NCI-H524 (cell line): ENCODE results near the gene SURF1.
A peak's percentile ranks its signal among the peaks of the same experiment; 100 is the strongest.

ENCODE experiments used
- DNase-seq, 2 experiments: peaks; one replicate each; lab custom pipeline; 2025; lab: John Stamatoyannopoulos, UW

The SURF1 gene

DNA sequence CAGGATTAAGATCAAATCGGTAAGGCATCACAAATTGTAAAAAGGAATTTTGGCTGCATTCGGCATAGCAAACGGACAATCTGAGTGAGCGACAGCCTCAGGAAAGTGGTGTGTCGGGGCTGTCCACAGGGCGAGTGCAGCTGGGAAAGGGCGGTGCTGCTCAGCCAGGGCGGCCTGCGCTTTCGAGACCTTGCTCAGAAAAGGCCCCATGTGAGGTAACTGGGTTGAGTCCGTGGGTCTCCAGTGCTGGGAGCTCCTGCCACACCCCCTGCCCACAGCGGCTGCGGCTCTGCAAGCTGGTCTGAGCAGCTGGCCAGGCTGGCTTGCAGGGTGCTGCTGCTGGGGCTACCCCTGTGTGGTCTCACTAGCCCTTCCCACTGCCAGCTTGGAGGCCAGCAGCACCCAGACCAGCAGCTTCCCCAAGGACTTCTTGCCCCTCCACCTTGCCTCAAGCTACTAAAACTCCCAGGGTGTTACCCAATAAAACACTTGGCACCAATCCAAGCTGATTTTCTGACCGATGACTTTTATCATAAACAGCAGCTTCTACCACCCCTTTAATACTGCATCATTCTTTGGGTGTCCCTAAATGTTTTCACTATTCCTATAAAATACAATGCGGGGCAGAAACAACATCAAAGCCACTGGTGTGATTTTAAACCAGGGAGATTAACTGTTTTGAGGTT is 6.2 kb upstream of the SURF1 start:
- no peak for DNase-seq

DNA sequence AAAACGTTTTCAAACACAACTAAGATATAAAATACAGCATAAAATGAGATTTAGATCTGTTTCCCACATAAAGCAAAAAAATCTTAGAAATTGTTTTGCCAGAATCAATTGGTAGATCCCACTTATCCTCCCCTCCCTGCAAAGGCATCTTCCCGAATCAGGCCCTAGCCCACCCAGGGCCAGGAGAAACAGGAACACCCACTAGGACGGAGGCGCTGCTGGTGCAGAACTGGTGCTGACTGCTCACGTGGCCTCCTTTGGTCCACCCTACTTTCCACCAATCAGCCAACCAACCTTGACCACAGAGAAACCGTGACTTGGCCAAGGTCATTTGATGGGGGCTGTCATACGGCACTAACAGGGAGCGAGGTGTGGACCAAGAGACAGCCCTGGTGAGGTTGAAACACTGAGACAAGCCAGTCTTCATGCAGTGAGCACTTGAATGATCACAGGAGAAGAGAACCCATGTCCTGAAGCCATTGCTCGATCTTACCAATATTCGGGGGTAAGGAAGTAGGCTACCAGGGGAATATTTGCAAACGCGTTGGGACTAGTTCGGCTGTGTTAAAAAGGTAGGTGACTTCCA is 5.3 kb upstream of the SURF1 start:
- no peak for DNase-seq

DNA sequence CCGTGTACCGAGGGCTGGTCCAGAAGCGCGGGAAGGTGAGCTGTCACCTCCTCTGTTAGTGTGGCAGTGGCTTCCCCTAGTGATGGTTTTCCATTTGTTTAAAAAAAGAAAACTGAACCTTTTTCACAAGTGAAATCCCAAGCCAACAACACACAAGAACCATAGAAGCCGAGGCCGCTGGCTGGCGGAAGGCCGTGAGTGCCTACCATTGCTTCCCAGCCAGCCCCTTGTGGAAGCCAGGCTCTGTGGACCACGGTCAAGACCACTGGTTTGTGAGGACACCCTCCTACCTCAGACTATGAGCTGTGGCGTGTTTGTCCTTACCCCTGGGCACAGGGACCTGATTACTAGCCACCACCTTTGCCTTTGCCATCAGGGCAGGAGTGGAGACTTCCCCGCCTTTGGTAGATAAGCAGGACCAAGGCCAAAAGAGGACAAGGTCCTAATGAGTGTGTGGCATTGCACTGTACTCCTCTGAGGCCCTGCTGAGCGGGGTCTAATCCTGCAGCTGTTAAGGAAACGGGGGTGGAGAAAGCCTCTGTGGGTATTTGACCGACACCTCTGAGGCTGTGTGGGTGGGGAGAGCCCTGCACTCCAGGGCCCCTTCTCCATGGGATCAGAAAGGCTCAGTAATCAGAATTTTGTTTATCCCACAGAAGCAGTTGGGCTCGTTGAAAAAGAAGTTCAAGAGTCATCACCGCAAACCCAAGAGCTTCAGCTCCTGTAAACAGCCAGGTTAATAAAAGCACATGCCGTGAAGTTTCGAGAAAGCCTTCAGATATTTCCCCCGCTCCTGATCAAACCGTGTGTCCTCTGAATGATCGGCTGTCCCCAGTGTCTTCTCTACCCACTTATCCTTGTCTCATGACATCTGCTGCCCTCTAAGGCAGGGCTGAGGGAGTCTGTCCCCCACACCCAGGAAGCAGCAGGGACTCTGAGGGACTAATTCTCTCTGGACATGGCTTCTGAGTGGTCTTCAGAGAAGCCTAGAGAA is 4.4 kb upstream of the SURF1 start:
- DNase-seq, result peak in 1 of 2 experiments; percentile 45

DNA sequence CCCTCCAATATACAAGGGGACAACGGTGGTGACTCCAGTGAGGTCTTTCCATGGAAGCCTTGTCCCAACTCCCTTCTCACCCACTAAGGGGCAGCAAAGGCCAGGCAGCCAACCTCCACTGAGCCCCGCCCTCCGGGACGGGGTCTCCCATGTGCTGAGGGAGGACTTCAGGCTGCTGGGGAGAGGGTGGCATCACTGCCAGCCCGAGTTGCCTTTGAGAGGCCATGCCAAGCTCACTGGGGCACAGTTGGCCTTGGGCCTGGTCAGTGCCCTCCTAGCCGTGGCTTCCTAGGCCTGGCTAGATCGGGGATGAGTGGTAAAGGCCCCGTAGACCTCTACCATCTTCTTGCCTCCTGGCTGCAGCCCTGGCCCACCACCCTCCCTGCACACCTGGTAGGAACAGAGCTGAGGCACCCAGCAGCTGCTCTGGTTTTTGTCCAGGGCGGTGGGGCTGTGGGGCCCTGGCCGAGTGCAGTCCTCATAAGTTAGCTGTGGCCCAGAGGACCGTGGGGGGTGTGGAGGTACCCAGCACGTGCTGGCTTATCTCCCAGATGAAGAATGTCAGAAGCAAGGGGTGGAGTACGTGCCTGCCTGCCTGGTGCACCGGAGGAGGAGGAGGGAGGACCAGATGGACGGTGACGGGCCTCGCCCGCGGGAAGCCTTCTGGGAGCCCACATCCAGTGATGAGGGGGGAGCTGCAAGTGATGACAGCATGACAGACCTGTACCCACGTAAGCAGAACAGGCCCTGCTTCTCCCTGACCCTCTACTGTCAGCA is 3.3 kb upstream of the SURF1 start:
- DNase-seq, result peak; percentile 27 to 88

DNA sequence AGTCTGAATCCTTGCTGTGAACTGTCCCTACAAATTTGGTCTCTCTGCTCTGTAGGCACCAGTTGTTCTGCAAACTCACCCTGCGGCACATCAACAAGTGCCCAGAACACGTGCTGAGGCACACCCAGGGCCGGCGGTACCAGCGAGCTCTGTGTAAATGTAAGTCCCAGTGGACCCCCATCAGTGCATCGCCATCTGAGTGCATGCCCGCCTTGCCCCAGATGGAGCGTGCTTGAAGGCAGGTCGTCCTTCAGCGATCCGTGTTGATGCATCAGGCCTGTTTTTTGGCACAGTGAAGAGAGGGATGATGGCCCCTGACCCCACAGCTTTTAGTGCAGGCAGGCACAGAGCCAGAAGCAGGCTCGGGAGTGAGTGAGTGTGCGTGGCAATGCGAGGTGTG is 1.4 kb upstream of the SURF1 start:
- DNase-seq, result no peak

DNA sequence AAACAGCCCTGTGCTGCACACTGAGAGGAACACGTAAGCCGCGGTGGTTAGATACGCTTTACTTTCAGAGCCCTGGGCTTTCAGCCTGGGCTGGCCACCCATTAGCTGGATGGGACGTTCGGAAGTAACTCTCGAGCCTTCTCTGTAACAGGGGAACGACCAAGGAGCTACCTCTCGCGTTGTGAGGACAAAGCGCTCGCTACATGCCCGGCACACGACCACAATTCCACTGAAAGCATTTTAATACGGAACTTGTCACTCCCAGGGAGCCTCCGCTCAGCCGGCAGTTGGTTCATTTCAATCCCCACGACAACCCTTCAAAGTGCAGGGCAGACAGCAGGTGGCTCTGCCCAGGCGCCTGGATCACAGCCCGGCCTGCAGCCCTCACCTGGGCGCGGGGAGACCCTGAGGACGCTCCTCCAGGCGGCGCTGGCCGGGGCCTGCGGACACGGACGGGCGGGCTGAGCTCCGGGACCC is 368 bp downstream of the SURF1 start:
- peak in 1 of 2 experiments; percentile 40 for DNase-seq

DNA sequence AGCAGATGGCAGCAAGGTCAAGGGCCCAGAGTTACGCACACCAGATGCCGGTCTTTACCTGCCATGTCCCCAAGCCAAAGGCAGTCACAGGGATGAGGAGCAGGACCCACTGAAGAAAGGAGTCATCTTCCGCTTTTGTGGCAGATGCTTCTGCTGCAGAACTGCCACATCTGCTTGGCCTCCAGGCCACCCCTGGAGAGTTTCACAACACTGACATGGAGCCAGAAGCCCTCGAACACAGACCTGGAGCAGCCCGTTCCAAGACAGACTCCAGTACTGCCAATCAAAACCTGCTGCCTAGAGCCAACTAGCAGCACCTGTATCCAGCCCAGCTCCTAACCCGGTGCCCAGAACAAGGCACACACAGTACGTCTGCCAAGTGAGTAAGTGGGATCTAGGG is 1.5 kb downstream of the SURF1 start:
- peak in 1 of 2 experiments; percentile 38 for DNase-seq

DNA sequence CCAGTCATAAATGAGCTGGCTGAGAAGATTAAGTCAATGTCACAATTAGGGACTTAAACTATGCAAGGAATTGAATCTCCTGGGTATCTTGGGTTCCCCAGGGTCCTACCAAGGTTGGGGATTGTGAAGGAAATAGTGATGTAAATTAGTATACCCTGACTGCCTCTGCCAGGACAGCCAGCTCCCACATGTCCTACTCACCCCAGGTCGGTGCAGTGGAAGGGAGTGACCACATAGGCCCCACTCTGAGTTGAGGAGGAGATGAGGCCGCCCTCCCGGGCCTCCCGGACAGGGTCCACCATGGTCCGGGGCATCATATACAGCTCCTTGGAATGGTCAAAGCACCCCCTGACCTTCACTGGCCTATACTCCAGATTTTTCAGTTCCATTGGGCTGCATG is 2.7 kb downstream of the SURF1 start:
- DNase-seq, result no peak

DNA sequence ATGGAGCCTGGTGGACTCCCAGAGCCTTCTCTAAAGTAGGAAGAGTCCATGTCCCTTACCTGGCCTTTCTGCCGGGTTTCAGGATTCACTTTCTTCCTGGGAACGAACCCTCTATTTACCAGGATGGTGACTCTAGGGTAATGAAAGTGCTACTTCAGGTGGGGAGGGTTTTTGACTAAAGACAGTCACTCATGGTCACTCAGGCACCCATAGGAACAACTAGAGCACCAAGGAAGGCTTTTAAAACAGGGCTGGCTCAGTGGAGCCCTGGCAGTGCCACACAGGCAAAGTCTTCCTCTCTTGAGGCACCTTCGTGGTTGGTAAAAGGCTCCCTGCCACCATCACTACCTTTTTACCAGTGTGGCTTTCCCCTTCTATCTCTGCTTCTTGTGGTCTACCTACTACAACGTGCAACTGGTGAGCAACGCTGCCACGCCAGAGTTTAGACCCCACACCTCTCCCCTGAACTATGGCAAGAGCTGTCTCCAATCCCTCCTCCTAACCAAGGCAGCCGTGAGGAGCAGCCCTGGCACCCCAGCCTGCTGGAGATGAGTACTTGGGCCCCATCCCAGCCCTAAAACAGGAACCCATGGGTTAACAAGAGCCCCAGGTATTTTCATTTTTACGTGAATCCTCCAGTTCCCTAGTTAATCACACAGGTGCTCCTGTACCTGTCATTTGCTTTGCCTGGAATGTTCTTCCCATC is 3.5 kb downstream of the SURF1 start:
- peak in 1 of 2 experiments; percentile 38 for DNase-seq

DNA sequence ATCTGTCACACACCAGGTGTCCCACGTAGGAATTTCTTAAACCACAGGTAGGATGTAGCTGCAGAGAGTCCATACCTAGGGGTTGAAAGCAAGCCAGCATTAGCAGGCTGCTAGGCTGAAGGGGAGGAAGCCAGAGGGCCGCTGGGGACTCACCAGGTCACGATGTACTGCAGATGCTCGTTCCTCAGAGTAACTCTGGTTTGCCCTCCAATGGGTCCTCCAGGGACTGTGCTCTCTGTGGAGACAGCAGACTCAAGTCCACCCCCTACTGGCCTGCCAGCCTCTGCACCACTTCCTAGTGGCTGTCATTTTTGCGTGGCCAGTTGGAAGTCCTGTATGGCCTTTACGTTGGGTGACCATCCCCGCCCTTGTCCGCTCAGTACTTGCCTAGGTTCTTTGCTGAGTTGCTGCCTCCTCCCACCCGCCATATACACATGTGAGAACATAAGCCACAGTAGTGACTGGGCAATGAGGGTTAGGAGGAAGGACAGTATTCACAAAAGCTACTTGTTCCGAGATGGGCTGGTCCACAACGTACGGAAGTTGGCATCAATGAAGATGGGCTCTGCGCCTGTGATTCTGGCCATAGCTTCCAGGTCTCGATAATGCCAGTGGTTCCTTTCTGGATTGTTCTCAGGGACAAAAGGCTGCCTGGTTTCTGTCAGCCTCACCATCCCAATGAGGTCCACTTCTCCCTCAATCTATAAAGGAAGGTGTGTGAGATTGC is 4.2 kb downstream of the SURF1 start:
- peak in 1 of 2 experiments; percentile 72 for DNase-seq

DNA sequence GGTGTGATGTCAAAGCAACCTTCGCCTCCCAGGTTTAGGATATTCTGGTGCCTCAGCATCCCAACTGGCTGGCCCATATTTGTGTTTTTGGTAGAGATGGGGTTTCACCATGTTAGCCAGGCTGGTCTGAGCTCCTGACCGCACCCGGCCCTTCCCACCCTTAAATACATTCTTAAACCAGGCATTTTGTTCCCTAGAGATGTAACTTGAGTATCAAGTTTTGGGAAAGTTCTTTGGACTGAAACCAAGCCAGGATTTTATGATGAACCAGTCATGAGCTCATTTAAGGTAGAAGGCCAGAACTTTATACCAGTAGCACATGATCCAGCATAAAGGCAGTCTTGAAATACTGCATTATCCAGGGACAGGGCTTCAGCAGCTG is 4.8 kb downstream of the SURF1 start:
- no peak for DNase-seq

DNA sequence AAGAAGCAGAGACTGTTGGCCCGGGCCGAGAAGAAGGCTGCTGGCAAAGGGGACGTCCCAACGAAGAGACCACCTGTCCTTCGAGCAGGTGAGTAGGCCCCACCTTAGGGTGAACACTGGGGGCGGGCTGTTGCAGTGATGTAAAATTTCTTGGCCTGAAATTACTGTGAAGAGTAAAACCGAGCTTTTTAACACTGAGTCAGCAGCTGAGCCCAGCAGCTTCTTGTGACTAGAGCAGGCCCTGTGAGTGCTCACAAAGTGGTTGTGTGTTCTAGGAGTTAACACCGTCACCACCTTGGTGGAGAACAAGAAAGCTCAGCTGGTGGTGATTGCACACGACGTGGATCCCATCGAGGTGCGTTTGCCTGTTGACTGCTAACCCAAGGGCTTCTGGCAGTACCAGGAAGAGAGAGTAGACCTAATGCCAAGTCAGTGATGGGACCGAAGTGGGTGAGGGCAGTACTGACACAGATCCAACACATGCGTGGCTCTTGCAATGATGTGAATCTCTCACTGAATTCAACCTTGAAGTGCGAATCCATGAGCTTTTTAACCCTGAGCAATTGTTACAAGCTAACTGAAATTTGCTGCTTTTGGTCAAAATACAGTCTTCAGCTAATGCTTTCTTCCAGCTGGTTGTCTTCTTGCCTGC is 6.2 kb downstream of the SURF1 start:
- no peak for DNase-seq

DNA sequence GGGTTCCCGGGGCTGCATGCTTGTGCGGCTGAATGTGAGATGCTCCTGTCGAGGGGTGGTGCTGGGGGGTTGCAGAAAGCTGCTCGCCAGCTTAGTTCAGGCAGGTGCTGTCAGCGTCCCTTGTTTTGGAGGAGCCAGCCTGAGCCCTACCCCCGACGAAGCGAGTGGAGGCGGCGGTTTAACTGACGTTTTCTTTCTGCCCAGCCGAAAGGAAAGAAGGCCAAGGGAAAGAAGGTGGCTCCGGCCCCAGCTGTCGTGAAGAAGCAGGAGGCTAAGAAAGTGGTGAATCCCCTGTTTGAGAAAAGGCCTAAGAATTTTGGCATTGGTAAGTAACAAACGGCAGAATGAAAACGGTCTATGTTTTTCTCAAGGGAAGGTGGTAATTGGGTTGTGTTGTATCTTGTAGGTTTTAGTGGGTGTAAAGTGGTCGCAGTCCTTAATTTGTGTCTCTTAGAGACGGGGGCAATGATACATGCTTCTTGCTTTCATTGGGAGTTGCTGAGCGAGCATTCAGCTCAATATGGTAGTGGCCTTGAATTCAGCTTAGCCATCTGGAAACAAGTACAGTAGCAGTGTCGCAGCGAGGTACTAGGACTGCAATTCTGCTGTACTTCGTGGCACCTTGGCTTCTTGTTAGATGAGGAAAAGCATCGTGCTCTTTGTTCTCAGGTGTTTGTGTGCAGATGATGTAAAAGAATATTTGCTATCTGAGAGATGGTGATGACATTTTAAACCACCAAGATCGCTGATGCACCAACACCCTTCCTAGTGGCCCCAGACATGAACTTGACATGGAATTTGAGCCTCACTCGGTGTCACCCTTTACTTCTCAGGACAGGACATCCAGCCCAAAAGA is 7.3 kb downstream of the SURF1 start:
- DNase-seq, result no peak

DNA sequence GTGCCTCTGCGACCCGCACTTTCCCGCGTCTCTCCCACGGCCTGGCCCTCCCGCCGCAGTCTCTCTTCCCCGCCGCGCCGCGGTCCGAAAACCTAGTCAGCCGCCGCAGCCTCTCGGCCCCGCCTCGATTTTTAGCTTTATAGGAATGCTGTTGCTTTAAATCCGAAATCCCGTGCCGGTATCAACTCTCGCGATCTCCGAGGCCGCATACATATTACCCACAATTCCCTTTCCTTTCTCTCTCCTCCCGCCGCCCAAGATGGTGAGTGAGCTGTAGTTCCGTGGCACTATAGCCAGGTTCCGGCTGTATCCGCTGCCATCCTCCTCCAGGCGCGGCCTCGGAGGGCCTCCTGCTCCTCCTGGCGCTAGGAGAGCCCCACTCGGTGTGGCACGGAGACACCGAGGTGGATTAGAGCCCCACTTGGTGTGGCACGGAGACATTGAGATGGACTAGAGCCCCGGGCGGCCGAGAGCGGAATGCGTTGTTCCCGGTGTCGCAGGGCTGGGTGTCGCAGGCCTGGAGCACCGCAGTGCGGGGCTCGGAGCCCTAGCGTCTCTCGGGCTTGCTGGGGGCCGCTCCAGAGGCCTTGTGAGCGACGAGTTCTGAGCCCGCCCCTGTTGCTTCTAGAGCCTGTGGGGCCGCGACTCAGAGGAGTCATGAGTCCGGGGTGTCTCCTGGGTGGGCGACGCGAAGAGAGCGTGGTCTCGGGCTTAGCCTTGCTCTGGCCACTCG is 8.1 kb downstream of the SURF1 start, which contains the start of the genes MED22 and RPL7A:
MED22 (minus strand) TSS at position 147 of the 733 bp plus-strand sequence. CDS start 1,469 bp downstream, outside the sequence.
RPL7A (plus strand) TSS at position 234 of the 733 bp plus-strand sequence; CDS start at position 260, 26 bp downstream.
- peak; percentile 91 to 96 for DNase-seq

DNA sequence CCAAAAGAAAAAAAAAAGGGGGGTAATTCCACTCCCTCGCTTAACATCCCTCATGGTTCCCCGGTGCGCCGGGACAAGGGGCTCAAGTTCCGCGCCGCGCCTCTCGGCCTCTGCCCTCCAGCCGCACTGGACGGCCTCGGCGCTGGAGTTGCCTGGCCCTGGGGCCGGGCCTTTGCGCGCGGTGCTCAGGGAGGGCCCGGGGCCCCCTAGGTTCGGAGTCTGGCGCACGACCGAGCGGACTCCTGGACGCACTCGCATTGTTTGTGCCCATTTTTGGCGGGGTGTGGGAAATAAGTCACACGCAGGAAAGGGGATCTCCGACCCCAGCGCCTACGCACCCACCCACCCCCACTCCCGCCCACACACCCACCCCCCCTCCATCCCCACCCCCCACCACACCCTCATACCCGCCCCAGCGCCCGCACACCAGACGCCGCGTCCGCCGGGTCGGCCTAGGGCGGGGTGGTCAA is 8.7 kb downstream of the SURF1 start:
- peak in 1 of 2 experiments; percentile 45 for DNase-seq

DNA sequence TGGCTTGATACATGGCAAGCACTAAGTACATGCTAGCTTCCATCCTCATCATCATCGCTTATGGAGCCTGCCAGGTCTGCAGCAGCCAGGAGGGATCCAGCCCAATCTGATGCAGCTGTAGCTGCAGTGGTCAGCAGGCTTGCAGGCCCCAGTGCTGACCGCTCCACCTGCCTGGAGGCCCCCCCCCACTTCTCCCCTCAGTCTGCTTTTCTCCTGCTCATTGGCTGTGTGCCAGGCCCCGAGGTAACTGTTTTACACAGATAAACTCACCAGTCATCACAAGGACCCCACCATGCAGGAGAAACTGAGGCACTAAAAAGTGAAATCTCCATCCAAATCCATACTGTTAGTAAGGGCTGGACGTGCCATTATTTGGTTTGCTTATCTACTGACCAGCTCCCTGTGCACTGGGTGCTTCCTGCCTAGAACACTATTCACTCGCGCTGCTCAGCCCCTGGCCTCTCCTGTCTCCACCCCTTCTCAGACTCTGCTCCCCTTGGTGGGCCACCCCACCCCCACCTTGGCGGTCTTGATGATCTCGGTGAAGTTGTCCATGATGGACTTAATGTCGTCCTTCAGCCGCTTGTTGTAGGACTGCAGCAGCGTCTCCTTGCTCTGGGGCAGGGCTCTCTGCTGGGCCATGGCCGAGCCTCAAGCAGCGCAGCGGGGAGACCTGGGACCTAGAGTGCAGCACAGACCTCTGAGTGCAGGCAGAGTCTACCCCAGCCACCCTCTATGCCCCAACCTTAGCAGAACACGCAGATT is 10.1 kb downstream of the SURF1 start:
- no peak for DNase-seq

DNA sequence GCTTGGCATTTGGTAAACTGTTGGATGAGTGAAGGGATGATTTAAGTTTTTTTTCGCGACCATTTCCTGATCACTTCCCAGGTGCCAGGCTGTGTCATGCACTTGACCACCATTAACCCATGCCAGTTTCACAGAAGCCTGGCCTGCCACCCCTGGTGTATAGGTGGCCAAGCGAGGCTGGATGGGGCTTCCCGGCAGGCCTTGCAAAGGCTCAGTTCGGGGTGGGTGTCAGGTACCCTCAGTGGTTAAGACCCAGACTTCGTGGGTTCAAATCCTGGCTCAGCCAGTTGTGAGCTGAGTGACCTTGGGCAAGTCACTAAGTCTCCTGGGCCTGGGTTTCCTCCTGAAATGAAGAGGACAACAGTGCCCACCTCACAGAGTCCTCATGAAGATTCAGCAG is 10.7 kb downstream of the SURF1 start:
- DNase-seq, result no peak
